ENCODE measurements around the gene FUNDC2. TPM values are rescaled to one million over a fixed set of nuclear protein-coding genes. Genes with fewer than 3 reads are reported as not detected.

FUNDC2 gene
- total and polyA plus RNA-seq, 8 donors = 9.3 to 123 (median 73.2) TPM

DNA sequence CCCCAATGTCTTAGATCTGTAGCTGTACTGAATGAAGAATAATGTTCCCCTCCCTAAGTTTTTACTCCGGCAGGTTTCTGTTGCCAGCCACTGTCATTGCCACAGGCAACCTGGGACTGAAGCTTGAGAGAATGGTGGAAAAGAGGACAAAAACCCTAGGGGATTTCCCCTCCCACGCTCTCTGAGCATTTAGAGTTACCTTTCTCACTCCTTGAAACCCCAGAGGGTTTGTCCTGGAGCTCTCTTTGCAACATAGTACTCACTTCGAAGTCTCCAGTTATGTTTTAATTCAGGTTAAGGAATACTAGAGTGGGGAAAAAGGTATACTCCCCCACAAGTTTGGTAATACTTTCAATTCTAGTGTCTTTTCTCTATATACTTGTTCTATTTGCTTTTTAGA, 35.6 kb upstream of the FUNDC2 start:
- DNase-seq = no peak
- Histone ChIP-seq H3K4me1 (no peaks in the 10 kb centered on the region), H3K4me3 (no peak overlapping the region), H3K9me3 (no peaks in the 10 kb centered on the region), H3K36me3 (no peaks in the 10 kb centered on the region), H3K27me3 (no peaks in the 10 kb centered on the region), H3K27ac (no peak overlapping the region)
- no peak for TF ChIP-seq POLR2A (IDR thresholded peaks at IDR 0.05)
- no peak for TF ChIP-seq EP300 (IDR thresholded peaks at IDR 0.05)
- TF ChIP-seq POLR2AphosphoS5 (IDR thresholded peaks at IDR 0.05) = no peak
- TF ChIP-seq, protein P1, sequence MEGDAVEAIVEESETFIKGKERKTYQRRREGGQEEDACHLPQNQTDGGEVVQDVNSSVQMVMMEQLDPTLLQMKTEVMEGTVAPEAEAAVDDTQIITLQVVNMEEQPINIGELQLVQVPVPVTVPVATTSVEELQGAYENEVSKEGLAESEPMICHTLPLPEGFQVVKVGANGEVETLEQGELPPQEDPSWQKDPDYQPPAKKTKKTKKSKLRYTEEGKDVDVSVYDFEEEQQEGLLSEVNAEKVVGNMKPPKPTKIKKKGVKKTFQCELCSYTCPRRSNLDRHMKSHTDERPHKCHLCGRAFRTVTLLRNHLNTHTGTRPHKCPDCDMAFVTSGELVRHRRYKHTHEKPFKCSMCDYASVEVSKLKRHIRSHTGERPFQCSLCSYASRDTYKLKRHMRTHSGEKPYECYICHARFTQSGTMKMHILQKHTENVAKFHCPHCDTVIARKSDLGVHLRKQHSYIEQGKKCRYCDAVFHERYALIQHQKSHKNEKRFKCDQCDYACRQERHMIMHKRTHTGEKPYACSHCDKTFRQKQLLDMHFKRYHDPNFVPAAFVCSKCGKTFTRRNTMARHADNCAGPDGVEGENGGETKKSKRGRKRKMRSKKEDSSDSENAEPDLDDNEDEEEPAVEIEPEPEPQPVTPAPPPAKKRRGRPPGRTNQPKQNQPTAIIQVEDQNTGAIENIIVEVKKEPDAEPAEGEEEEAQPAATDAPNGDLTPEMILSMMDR (IDR thresholded peaks at IDR 0.05) = no peak
- WGBS, 5 donors = 58 to 85% (median 76%) methylated on average over 3 of the region's 3 CpGs
- intact Hi-C loops (cut with DNase I; ENCODE audit: low total_unique reads) = no loop called here

DNA sequence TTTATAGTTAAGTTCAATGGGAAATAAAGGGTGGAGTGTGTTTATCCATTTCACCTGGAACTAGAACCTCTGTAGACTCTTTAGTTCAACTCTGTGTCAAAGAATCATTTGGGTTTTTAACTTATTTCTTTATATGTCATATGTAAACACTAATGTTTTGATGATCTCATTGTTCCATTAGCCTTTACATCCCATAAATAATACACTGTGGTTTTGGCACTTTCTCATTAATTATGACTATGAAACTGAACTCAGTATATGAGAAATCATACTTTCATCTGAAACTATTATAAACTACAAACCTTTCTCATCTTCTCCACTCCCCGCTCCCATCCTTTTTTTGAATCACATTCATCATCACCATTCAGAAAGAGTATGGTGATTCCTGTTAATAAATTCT, 35.2 kb upstream of the FUNDC2 start:
- TF ChIP-seq, protein P1 (IDR thresholded peaks at IDR 0.05) = no peak
- no peak for TF ChIP-seq POLR2AphosphoS5 (IDR thresholded peaks at IDR 0.05)
- no peak for TF ChIP-seq POLR2A (IDR thresholded peaks at IDR 0.05)
- no peak for TF ChIP-seq EP300 (IDR thresholded peaks at IDR 0.05)
- Histone ChIP-seq H3K36me3 (no peaks in the 10 kb centered on the region), H3K27ac (no peak overlapping the region), H3K4me3 (no peak overlapping the region), H3K27me3 (no peaks in the 10 kb centered on the region), H3K9me3 (no peaks in the 10 kb centered on the region), H3K4me1 (no peaks in the 10 kb centered on the region)
- 84 to 92% (median 90%) methylated on average over 1 of the region's 1 CpG for WGBS, 5 donors
- DNase-seq = no peak
- intact Hi-C loops (cut with DNase I; ENCODE audit: low total_unique reads) = no loop called here

DNA sequence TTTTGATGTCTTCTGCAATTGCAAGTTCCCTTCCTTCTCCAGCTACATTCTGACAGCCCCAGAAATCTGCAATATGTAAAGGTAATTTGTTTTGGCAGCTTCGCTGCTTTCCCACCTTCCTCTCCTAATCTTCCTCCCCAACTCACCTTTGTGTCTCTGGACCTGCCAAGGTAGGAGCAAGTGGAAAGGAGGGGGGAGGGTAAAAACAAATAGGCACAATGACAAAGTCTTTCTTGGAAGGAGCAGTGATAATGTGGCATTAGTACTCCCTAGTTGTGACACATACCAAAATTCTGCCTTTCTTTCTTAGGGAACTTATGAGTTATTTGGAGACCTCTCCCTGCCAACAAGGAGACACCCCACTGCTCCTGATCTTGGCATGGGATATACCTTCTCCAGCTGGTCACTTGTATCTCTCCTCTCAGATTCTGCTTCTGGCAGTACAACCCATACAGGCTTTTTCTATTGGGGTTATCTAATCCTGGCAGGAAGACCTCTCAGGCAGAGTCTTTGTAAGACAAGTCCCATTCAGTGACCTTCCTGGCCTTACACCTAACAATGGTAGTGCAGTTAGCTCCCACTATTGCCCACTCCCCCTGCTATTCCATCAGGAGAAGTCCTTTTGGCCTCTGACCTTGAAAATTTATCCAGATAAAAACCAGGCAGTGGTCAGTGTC, 28.3 kb upstream of the FUNDC2 start:
- H3K4me3 ChIP-seq = no peak overlapping the region
- no peaks in the 10 kb centered on the region for H3K9me3 ChIP-seq
- WGBS, 5 donors = 42 to 86% (median 63%) methylated on average over 1 of the region's 1 CpG
- H3K27ac ChIP-seq = no peak overlapping the region
- H3K36me3 ChIP-seq = no peaks in the 10 kb centered on the region
- no peaks in the 10 kb centered on the region for H3K4me1 ChIP-seq
- DNase-seq = no peak
- TF ChIP-seq POLR2A (IDR thresholded peaks at IDR 0.05) (no peak), EP300 (IDR thresholded peaks at IDR 0.05) (no peak)
- intact Hi-C loops (cut with DNase I; ENCODE audit: low total_unique reads) = no loop called here
- H3K27me3 ChIP-seq = no peaks in the 10 kb centered on the region

DNA sequence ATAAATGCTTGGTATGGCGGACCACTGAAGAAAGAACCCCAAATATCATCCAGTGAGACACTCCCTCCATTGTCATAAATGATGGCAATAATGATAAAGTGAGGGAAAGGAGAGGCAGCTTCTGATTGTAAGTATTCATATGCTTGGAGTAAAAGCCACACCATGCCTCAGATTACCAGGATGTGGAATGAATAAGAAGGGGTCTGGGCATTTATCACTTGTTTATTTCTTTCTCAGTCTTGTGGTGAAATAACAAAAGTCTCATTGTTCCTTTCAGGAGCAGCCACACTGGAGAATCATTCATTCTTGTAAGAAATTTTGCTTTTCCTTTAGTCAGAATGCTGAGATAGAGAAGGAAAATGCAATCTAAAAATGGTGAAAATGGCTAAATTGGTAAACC, 25.8 kb upstream of the FUNDC2 start:
- TF ChIP-seq POLR2A (IDR thresholded peaks at IDR 0.05) (no peak), EP300 (IDR thresholded peaks at IDR 0.05) (no peak), POLR2AphosphoS5 (IDR thresholded peaks at IDR 0.05) (no peak)
- TF ChIP-seq, protein P1 (IDR thresholded peaks at IDR 0.05) = no peak
- no peaks in the 10 kb centered on the region for H3K27me3 ChIP-seq
- H3K9me3 ChIP-seq = no peaks in the 10 kb centered on the region
- 54 to 88% (median 72%) methylated on average over 1 of the region's 1 CpG for WGBS, 5 donors
- no peak overlapping the region for H3K4me3 ChIP-seq
- H3K36me3 ChIP-seq = no peaks in the 10 kb centered on the region
- no peak for DNase-seq
- H3K27ac ChIP-seq = no peak overlapping the region
- intact Hi-C loops (cut with DNase I; ENCODE audit: low total_unique reads) = no loop called here
- no peaks in the 10 kb centered on the region for H3K4me1 ChIP-seq

DNA sequence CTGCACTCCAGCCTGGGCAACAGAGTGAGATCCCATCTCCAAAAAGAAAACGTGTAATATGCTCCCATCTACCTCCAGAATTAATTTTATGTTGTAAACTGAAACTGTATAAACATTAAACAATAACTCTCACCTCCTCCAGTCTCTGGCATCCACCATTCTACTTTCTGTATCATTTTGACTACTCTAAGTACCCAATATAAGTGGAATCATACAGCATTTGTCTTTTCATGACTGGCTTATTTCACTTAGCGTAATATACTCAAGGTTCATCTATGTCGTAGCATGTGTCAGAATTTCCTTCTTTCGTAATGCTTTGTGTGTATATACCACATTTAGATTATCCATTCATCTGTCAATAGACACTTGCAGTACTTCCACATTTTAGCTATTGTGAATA, 24.8 kb upstream of the FUNDC2 start:
- no peaks in the 10 kb centered on the region for H3K36me3 ChIP-seq
- no peaks in the 10 kb centered on the region for H3K27me3 ChIP-seq
- WGBS, 5 donors = 77 to 87% (median 80%) methylated on average over 4 of the region's 4 CpGs
- no peaks in the 10 kb centered on the region for H3K9me3 ChIP-seq
- TF ChIP-seq POLR2AphosphoS5 (IDR thresholded peaks at IDR 0.05) (no peak), POLR2A (IDR thresholded peaks at IDR 0.05) (no peak), EP300 (IDR thresholded peaks at IDR 0.05) (no peak)
- TF ChIP-seq, protein P1 (IDR thresholded peaks at IDR 0.05) = no peak
- no peak overlapping the region for H3K27ac ChIP-seq
- DNase-seq = no peak
- H3K4me3 ChIP-seq = no peak overlapping the region
- intact Hi-C loops (cut with DNase I; ENCODE audit: low total_unique reads) = no loop called here
- no peaks in the 10 kb centered on the region for H3K4me1 ChIP-seq
